Chondrocyte (in vitro differentiated cells): Measurements from ENCODE around the gene FRMD6. TPM values are rescaled to one million over a fixed set of nuclear protein-coding genes. Genes with fewer than 3 reads are reported as not detected.
A peak's percentile ranks its signal among the peaks of the same experiment; 100 is the strongest.

Experiments used
- DNase-seq: peaks from one replicate; pipeline ENCODE4 v3.0.0; 2021; ENCODE audit warnings: mixed read lengths, low spot score
- H3K27ac Mint-ChIP-seq: one replicate; pipeline ENCODE4 v1.8.0; 2021; ENCODE audit warnings: mild to moderate bottlenecking, moderate library complexity, mixed read lengths; ENCODE audit not compliant: unreplicated experiment
- H3K27me3 Mint-ChIP-seq: 2 replicates; pipeline ENCODE4 v1.8.0; 2021; ENCODE audit warnings: low read depth, mixed read lengths
- H3K36me3 Mint-ChIP-seq: 2 replicates; pipeline ENCODE4 v1.8.0; 2021; ENCODE audit warnings: low read depth, mixed read lengths
- H3K4me1 Mint-ChIP-seq: 2 replicates; pipeline ENCODE4 v1.8.0; 2021; ENCODE audit warnings: low read depth, mild to moderate bottlenecking, mixed read lengths
- H3K4me3 Mint-ChIP-seq: one replicate; pipeline ENCODE4 v1.8.0; 2021; ENCODE audit warnings: mild to moderate bottlenecking, moderate library complexity, mixed read lengths; ENCODE audit not compliant: unreplicated experiment
- H3K9me3 Mint-ChIP-seq: 2 replicates; pipeline ENCODE4 v1.8.0; 2021; ENCODE audit warnings: low read depth, mixed read lengths
- CTCF ChIP-seq: fragments of 200-600 bp; sonication (generic); IDR thresholded peaks from 2 replicates; pipeline ENCODE4 v1.5.0; 2021; ENCODE audit warnings: antibody characterized with exemption, mild to moderate bottlenecking, moderate library complexity
- long read RNA-seq: library from polyadenylated mRNA; stranded (forward); transcript quantifications from one replicate; pipeline ENCODE4 v2.0.0, GENCODE V29; 2021
- total RNA-seq: library from RNA; stranded (reverse); gene quantifications from 3 replicates; pipeline ENCODE4 v1.2.1, GENCODE V29; 2021

Gene FRMD6
- 105 to 135 TPM (median 131 TPM) in 3 replicates for total RNA-seq
- long read RNA-seq, full-length matches to known transcripts, result 272 of 354 reads
- long read RNA-seq, partial matches to known transcripts, result 19 of 354 reads
- long read RNA-seq, other reads (novel, unspliced or antisense), result 63 of 354 reads

GRCh38 chr14:51651388-51652167 lies at the start of gene FRMD6:
Gene FRMD6, plus strand, starts transcription at chr14:51651910. Its CDS starts 37,927 bp downstream, at chr14:51689837.
- DNase-seq, result peak; percentile 97
- H3K27ac Mint-ChIP-seq, result peak within 1 kb of the TSS; percentile 93
- H3K4me3 Mint-ChIP-seq, result peak within 1 kb of the TSS; percentile 87
- no peaks in the 10 kb centered on the region for H3K27me3 Mint-ChIP-seq
- peaks cover 55% of the 10 kb centered on the region for H3K4me1 Mint-ChIP-seq
- H3K9me3 Mint-ChIP-seq, result no peaks in the 10 kb centered on the region
- H3K36me3 Mint-ChIP-seq, result peaks cover under 1% of the 10 kb centered on the region
- TF ChIP-seq CTCF, result peak; percentile 93

- no peak for DNase-seq
- H3K9me3 Mint-ChIP-seq, result peaks cover 2% of the 10 kb centered on the region
- TF ChIP-seq CTCF, result no peak
Observed at GRCh38 chr14:51602310-51602709, 49.4 kb upstream of the FRMD6 start.

GRCh38 chr14:51603495-51603894 lies 48.2 kb upstream of the FRMD6 start:
- no peak for DNase-seq
- H3K9me3 Mint-ChIP-seq, result peaks cover 2% of the 10 kb centered on the region
- H3K27me3 Mint-ChIP-seq, result no peaks in the 10 kb centered on the region
- H3K36me3 Mint-ChIP-seq, result no peaks in the 10 kb centered on the region
- peaks cover 74% of the 10 kb centered on the region for H3K4me1 Mint-ChIP-seq
- H3K27ac Mint-ChIP-seq, result peak overlapping the region; percentile 85
- H3K4me3 Mint-ChIP-seq, result no peak overlapping the region
- TF ChIP-seq CTCF, result no peak

More at GRCh38 chr14:51602310-51602709, 49.4 kb upstream of the FRMD6 start:
- peak overlapping the region; percentile 6 for H3K27ac Mint-ChIP-seq
- no peaks in the 10 kb centered on the region for H3K36me3 Mint-ChIP-seq
- no peak overlapping the region for H3K4me3 Mint-ChIP-seq
- peaks cover 74% of the 10 kb centered on the region for H3K4me1 Mint-ChIP-seq
- no peaks in the 10 kb centered on the region for H3K27me3 Mint-ChIP-seq

- H3K27ac Mint-ChIP-seq, result peak overlapping the region; percentile 85
- H3K4me1 Mint-ChIP-seq, result peaks cover 74% of the 10 kb centered on the region
- DNase-seq, result no peak
- H3K36me3 Mint-ChIP-seq, result no peaks in the 10 kb centered on the region
- H3K9me3 Mint-ChIP-seq, result peaks cover 2% of the 10 kb centered on the region
- H3K27me3 Mint-ChIP-seq, result no peaks in the 10 kb centered on the region
- H3K4me3 Mint-ChIP-seq, result peak overlapping the region; percentile 14
- no peak for TF ChIP-seq CTCF
Observed at GRCh38 chr14:51604073-51604472, 47.6 kb upstream of the FRMD6 start.

GRCh38 chr14:51605575-51605974 lies 46.1 kb upstream of the FRMD6 start:
- Mint-ChIP-seq H3K4me1 (peaks cover 69% of the 10 kb centered on the region), H3K27me3 (no peaks in the 10 kb centered on the region)

More at GRCh38 chr14:51605575-51605974, 46.1 kb upstream of the FRMD6 start:
- no peaks in the 10 kb centered on the region for H3K36me3 Mint-ChIP-seq
- H3K9me3 Mint-ChIP-seq, result peaks cover 2% of the 10 kb centered on the region
- no peak overlapping the region for H3K27ac Mint-ChIP-seq
- TF ChIP-seq CTCF, result no peak
- no peak for DNase-seq
- H3K4me3 Mint-ChIP-seq, result no peak overlapping the region
